Measurements from ENCODE around the gene HOXA10. TPM values are rescaled to one million over a fixed set of nuclear protein-coding genes. Genes with fewer than 3 reads are reported as not detected.

The HOXA10 gene
- total RNA-seq, 2 experiments from 2014 or later, result not detected

DNA sequence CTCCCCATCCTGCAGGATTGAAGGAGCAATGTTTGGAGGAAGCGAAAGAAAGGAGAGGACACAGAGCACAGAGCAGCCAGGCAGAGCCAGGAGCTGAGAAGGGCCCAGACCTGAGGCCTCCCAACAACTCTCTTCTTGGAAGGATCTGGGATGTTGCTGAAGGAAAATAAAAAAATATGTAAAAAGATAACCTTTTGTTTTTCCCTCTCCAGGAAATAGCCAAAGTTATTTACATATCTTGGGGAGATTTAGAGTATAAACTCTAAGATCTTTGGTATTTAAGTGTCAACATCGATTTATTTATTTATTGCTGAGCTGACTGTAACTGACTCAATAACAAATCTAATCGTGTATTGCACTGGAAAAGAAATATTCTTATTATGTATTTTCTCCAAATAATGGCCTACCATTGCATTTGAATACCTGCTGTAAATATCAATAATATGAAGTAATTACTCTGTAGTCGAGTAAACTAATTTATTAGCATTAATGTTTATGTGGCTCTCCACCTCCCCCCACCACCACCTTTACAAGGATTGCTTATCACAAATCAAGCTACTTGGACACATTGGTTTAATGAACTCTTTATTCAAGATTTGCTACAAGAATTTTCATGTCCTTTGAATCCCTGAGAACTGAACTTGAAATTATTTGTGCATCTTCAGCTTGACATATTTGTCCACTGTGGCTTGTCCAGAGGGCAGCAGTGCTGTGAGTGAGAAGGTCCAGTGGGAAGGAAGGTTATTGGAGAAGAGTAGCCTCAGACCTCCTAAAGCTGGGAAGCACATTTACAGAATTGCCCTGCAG, 12.8 kb upstream of the HOXA10 start:
- DNase-seq, result no peak
- Histone ChIP-seq H3K27ac (ENCODE audit: low read depth in 1 of 2, low read length in 2 of 2) (no peak overlapping the region), H3K9me3 (ENCODE audit: control insufficient read depth in 1 of 2, insufficient read depth in 1 of 2, low read length in 2 of 2) (peaks cover 0 to 66% of the 10 kb centered on the region in 2 experiments), H3K4me1 (ENCODE audit: insufficient read depth, low read length) (peaks cover 70% of the 10 kb centered on the region), H3K4me3 (ENCODE audit: low read length) (no peak overlapping the region), H3K36me3 (ENCODE audit: insufficient read depth, low read length) (no peaks in the 10 kb centered on the region), H3K27me3 (ENCODE audit: control insufficient read depth in 1 of 2, insufficient read depth in 2 of 2, low read length in 2 of 2) (peaks cover 96 to 98% of the 10 kb centered on the region in 2 experiments)
- ChIA-PET CTCF (interaction anchor here (1.3 to 3.8 kb wide), 6 partner anchors 7 to 36 kb away, joined by 3 to 14 read pairs (median 7); no protein-coding TSS in a partner anchor), POLR2A (interaction anchor here (0.7 to 2.8 kb wide), 8 partner anchors 8 to 766 kb away, joined by 3 to 13 read pairs (median 3); partner anchors contain the start of gene HOXA13)
- H3K4me1 Mint-ChIP-seq (ENCODE audit: low read depth), result peaks cover 71% of the 10 kb centered on the region
- TF ChIP-seq, protein P1, sequence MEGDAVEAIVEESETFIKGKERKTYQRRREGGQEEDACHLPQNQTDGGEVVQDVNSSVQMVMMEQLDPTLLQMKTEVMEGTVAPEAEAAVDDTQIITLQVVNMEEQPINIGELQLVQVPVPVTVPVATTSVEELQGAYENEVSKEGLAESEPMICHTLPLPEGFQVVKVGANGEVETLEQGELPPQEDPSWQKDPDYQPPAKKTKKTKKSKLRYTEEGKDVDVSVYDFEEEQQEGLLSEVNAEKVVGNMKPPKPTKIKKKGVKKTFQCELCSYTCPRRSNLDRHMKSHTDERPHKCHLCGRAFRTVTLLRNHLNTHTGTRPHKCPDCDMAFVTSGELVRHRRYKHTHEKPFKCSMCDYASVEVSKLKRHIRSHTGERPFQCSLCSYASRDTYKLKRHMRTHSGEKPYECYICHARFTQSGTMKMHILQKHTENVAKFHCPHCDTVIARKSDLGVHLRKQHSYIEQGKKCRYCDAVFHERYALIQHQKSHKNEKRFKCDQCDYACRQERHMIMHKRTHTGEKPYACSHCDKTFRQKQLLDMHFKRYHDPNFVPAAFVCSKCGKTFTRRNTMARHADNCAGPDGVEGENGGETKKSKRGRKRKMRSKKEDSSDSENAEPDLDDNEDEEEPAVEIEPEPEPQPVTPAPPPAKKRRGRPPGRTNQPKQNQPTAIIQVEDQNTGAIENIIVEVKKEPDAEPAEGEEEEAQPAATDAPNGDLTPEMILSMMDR (IDR thresholded peaks at IDR 0.05), result no peak
- H3K27me3 Mint-ChIP-seq, result peaks cover 97% of the 10 kb centered on the region
- H3K4me3 Mint-ChIP-seq, result peak overlapping the region; percentile 82
- intact Hi-C loops (cut with DNase I, micrococcal nuclease), result loop anchor here in 1 of 2 experiments (2.0 to 5.0 kb wide), 3 partner anchors 14 to 1330 kb away; partner anchors contain the start of gene HOXA3
- peak overlapping the region; percentile 81 for H3K27ac Mint-ChIP-seq
- H3K9me3 Mint-ChIP-seq, result no peaks in the 10 kb centered on the region
- no peak for ATAC-seq (ENCODE audit: poor library complexity)
- H3K36me3 Mint-ChIP-seq (ENCODE audit: low read depth), result no peaks in the 10 kb centered on the region

DNA sequence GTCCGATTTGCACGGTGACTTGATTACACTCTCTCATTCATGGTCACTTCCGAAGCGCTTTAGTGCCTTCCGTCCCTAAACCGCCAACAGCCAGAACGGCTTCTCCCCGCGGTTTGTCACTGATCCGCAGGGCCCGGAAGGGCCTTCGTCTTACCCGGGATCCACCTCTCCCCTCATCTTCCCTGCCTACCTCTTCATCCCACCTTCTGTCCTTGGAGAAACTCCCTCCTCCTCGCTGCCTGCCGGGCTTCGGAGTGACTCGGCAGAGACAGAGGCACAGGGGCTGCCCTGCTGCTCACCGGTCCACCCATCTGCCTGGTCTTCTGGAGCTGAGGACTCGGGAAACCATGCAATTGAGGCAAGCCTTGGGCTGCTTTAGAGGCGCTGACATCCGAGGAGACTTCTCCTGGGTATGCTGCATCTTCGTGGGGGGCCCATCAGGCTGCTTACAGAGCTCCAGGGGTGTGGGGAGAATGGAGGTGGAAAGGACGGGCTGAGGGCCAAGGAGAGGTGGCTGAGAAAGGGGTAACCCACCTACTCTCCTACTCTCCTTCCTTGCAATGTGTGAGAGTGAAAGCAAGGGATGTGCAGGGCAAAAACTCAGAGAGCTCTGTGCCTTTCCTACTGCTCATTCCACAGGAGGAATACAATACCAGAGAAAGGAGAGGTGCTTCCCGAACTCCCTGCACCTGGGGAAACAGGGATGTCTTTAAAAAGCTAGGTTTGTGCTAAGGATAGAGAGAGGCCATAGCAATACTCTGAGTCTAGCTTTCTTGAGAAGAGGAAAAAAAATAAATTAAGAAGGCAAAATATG, 11.9 kb upstream of the HOXA10 start:
- intact Hi-C loops (cut with DNase I, micrococcal nuclease), result loop anchor here (2.0 to 5.0 kb wide), 4 partner anchors 13 to 1329 kb away; partner anchors contain the start of gene HOXA3 (in 1 of the 2)
- Mint-ChIP-seq H3K27ac (peak overlapping the region; percentile 81), H3K36me3 (ENCODE audit: low read depth) (no peaks in the 10 kb centered on the region), H3K27me3 (peaks cover 97% of the 10 kb centered on the region), H3K4me1 (ENCODE audit: low read depth) (peaks cover 66% of the 10 kb centered on the region), H3K9me3 (no peaks in the 10 kb centered on the region), H3K4me3 (peak overlapping the region; percentile 82)
- Histone ChIP-seq H3K27me3 (ENCODE audit: control insufficient read depth in 1 of 2, insufficient read depth in 2 of 2, low read length in 2 of 2) (peaks cover 90 to 95% of the 10 kb centered on the region in 2 experiments), H3K36me3 (ENCODE audit: insufficient read depth, low read length) (no peaks in the 10 kb centered on the region), H3K4me1 (ENCODE audit: insufficient read depth, low read length) (peaks cover 65% of the 10 kb centered on the region), H3K4me3 (ENCODE audit: low read length) (no peak overlapping the region), H3K27ac (ENCODE audit: low read depth in 1 of 2, low read length in 2 of 2) (no peak overlapping the region), H3K9me3 (ENCODE audit: control insufficient read depth in 1 of 2, insufficient read depth in 1 of 2, low read length in 2 of 2) (peaks cover 0 to 61% of the 10 kb centered on the region in 2 experiments)
- ChIA-PET CTCF (interaction anchor here (1.4 to 3.8 kb wide), 4 partner anchors 10 to 35 kb away, joined by 4 to 14 read pairs (median 7); no protein-coding TSS in a partner anchor), POLR2A (interaction anchor here (0.7 to 2.8 kb wide), 7 partner anchors 9 to 767 kb away, joined by 3 to 13 read pairs (median 3); partner anchors contain the start of gene HOXA13)
- ATAC-seq (ENCODE audit: poor library complexity) (no peak), DNase-seq (peak in 3 of 14 experiments; percentile 4 to 31 (median 7))
- TF ChIP-seq, protein P1 (IDR thresholded peaks at IDR 0.05), result no peak
